NCI-H748 (cell line): Measurements from ENCODE around the gene BLVRA.
"Not testable (repeated sequence)": the region's sequence is repeated elsewhere in the genome, so short reads cannot be mapped to it uniquely, and the experiment has no call there.

Source experiments
- DNase-seq: peaks from one replicate; lab custom pipeline; 2025; ENCODE audit not compliant: unreplicated experiment; lab: John Stamatoyannopoulos, UW

BLVRA gene

GRCh38 chr7:43799605-43800004 lies 41.1 kb downstream of the BLVRA start:
- DNase-seq, result no peak

- no peak for DNase-seq
Observed at GRCh38 chr7:43803865-43804264, 45.4 kb downstream of the BLVRA start.

- DNase-seq, result no peak
Observed at GRCh38 chr7:43808410-43808809, 49.9 kb downstream of the BLVRA start.

GRCh38 chr7:43810195-43810941 lies 51.9 kb downstream of the BLVRA start:
- peak; percentile 40 for DNase-seq

- DNase-seq, result no peak
Observed at GRCh38 chr7:43815373-43815772, 56.9 kb downstream of the BLVRA start.

GRCh38 chr7:43816046-43816797 lies 57.7 kb downstream of the BLVRA start:
- not testable (repeated sequence) for DNase-seq

GRCh38 chr7:43823425-43823824 lies 64.9 kb downstream of the BLVRA start:
- not testable (repeated sequence) for DNase-seq

- no peak for DNase-seq
Observed at GRCh38 chr7:43823941-43824340, 65.5 kb downstream of the BLVRA start.

GRCh38 chr7:43824513-43824912 lies 66.0 kb downstream of the BLVRA start:
- not testable (repeated sequence) for DNase-seq

GRCh38 chr7:43824963-43825362 lies 66.5 kb downstream of the BLVRA start:
- DNase-seq, result no peak

GRCh38 chr7:43825391-43825808 lies 66.9 kb downstream of the BLVRA start:
- DNase-seq, result no peak

GRCh38 chr7:43830917-43831316 lies 72.4 kb downstream of the BLVRA start:
- not testable (repeated sequence) for DNase-seq

GRCh38 chr7:43834463-43835251 lies 76.2 kb downstream of the BLVRA start:
- DNase-seq, result peak; percentile 23

- no peak for DNase-seq
Observed at GRCh38 chr7:43838201-43838658, 79.8 kb downstream of the BLVRA start.

- DNase-seq, result no peak
Observed at GRCh38 chr7:43843296-43843695, 84.8 kb downstream of the BLVRA start.

GRCh38 chr7:43844257-43844656 lies 85.8 kb downstream of the BLVRA start:
- DNase-seq, result no peak

GRCh38 chr7:43844662-43845061 lies 86.2 kb downstream of the BLVRA start:
- DNase-seq, result no peak

- DNase-seq, result no peak
Observed at GRCh38 chr7:43847496-43847895, 89.0 kb downstream of the BLVRA start.

GRCh38 chr7:43849047-43849446 lies 90.6 kb downstream of the BLVRA start:
- DNase-seq, result peak; percentile 6

- no peak for DNase-seq
Observed at GRCh38 chr7:43850348-43851116, 92.1 kb downstream of the BLVRA start.

GRCh38 chr7:43851805-43852204 lies 93.3 kb downstream of the BLVRA start:
- no peak for DNase-seq
